SH-SY5Y (cell line): ENCODE results near the gene ZBTB16.

Source experiments
- GATA2 ChIP-seq: IDR thresholded peaks from 2 replicates; pipeline ENCODE4 v1.6.1; 2011; ENCODE audit warnings: mild to moderate bottlenecking, low read depth, low read length
- GATA3 ChIP-seq: IDR thresholded peaks from 2 replicates; pipeline ENCODE4 v1.6.1; 2011; ENCODE audit warnings: low read depth, mild to moderate bottlenecking, low read length, moderate library complexity

ZBTB16 gene

DNA sequence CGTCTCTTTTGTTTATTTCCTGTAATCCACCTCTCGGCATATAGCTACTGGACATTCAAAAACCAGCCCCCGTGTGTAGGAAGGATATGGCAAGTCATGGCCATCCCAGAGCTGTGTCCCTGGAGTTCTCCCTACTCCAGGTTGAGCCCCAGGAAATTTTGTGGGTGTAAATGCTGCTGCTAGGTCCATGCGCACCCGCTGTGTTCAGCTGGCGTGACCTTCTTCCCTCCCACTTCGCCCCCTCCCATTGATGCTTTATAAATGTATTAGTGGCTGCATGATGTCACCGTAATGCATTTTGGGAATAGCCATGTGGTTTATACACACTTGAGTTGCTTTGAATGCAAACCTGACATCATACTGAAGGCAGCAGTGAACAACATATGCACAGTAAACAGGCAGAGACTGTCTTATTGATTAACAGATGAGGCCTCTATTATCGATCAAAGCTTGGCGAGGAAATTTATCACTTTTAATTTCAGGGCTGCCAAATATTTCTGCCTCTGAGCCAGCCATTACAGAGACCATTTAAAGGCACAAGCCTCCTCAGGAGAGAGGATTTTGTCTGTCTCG lies 123.0 kb downstream of the ZBTB16 start:
- TF ChIP-seq GATA2 (no peak), GATA3 (no peak)

DNA sequence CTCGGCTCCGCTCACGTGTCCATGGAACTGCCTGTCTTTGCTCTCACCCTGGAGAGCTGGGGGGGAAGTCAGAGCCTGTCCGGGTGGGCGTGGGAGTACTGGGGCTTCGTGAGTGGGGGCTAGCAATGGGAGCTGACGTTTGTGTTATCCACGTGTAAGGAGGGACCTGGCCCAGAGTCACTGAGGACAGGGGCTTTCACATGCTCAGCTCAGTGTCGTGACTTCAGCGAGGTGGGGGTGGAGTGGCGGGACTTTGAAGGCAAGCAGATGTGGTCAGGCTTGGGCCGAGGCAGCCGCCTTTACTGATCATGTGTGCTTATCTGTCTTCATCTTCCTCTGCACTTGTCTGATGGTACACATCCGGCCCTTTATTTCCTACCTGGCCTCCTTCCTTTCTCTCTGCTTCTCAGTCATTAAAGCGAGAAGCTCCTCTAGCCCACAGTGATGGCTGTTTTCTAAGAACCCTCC lies 123.6 kb downstream of the ZBTB16 start:
- TF ChIP-seq GATA3 (no peak), GATA2 (no peak)

GRCh38 chr11:114185436-114185835 lies 125.9 kb downstream of the ZBTB16 start:
- no peak for TF ChIP-seq GATA3
- no peak for TF ChIP-seq GATA2

- TF ChIP-seq GATA2 = no peak
- TF ChIP-seq GATA3 = no peak
Observed at GRCh38 chr11:114187173-114187572, 127.7 kb downstream of the ZBTB16 start.

DNA sequence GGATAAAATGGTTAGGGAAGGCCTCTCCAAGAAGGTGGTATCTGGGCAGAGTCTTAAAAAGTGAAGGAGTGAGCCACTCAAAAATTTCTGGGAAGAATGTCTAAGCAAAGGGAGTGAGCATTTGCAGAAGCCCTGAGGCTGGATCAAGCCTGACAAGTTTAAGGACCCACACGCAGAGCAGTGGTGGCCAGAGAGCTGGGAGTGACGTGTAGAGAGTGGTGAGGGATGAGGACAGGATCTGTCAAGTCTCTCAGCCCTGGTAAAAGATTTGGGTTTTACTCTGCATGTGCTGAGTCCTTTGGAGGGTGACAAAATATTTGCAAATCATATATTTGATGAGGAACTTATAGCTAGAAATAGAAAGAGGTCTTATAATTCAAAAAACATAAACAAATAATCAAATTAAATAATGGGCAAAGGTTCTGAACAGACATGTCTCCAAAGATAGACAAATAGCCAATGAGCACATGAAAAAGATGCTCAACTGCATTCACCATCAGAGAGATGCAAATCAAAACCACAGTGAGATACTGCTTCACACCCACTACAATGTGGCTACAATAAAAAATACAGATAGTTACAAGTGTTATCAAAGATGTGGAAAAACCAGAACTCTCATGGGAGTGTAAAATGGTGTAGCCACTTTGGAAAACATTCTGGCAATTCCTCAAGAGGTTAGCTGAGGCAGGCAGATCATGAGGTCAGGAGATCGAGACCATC lies 129.5 kb downstream of the ZBTB16 start:
- no peak for TF ChIP-seq GATA3
- no peak for TF ChIP-seq GATA2

DNA sequence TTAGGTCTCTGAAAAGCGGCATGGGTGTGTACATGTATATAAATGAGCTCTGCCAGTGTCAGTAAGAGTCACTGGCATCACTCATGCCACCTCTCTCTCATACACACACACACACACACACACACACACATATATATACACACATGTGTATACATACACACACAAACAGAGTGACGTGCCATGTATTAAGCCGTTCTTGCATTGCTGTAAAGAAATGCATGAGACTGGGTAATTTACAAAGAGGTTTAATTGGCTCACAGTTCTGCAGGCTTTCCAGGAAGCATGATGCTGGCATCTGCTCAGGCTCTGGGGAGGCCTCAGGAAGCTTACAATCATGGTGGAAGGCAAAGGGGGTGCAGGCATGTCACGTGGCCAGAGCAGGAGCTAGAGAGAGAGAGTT lies 131.1 kb downstream of the ZBTB16 start:
- TF ChIP-seq GATA2 (no peak), GATA3 (no peak)

GRCh38 chr11:114191893-114192292 lies 132.4 kb downstream of the ZBTB16 start:
- no peak for TF ChIP-seq GATA2
- no peak for TF ChIP-seq GATA3

DNA sequence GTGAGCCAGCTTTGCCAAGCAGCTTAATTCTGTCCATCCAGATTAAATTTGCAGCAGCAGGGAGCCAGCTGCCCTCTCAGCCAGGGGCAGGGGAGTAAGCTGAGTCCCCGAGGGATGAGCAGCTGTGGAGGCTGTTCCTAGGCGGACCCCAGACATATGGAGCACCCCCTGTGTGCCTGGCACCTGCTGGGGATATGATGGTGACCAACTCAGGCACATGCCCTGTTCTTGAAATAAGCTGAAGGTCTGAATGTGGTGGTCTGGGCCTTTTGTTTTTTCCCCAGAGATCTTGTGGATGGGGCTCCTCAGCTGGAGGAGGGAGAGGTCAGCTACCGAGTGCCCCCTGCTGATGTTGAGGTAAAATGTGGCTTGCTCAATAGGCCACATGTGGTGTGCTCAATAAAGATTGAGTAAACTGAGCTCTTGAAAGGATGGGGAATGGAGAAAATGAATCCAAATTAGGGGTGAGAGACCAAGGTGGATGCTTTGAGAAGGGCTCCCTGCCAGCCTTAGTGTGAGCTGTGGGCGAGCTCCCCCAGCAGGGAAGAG lies 133.4 kb downstream of the ZBTB16 start:
- no peak for TF ChIP-seq GATA2
- no peak for TF ChIP-seq GATA3

DNA sequence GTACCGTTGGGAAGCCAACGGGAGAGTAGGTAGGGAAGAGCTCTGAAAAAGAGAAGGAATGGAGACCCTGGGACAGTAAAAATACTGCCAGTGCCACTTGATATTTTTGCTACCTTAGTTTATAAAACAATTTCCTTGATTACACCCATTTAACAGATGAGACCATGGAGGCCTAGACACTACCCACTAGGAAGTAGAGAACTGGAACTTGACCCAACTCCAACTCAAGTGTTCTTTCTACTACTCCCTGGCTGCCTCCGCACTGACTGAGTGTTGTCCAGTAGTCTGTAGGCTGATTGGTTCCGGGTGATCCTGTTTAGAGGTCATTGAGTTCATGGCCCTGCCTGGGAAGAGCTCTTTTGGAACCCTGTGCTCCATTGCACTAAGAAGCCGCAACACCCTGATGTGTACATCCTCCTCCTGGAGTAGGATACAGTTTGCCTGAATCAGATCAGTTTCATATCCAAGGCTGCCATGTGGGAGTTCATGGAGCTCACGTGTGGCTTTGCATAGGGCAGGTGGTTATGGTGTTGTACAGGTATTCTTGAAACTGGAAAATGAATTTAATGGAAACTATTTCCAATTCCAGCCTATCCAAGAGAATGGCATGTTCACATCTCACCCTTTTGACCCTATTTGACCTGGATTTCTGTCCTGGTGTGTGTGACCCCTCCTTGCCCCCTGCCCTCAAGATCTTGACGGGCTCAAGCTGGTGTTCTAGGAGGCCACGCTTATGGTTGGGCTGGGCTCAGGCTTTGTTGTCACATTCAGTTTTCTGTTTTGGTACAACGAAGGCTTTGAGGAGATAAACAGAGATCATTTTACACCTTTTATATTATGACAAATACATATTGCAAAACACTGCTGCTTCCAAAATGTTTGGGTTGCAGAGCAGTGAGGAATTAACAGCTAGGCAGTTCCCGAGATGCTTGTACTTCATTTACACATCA lies 134.5 kb downstream of the ZBTB16 start:
- TF ChIP-seq GATA3 (no peak), GATA2 (no peak)

DNA sequence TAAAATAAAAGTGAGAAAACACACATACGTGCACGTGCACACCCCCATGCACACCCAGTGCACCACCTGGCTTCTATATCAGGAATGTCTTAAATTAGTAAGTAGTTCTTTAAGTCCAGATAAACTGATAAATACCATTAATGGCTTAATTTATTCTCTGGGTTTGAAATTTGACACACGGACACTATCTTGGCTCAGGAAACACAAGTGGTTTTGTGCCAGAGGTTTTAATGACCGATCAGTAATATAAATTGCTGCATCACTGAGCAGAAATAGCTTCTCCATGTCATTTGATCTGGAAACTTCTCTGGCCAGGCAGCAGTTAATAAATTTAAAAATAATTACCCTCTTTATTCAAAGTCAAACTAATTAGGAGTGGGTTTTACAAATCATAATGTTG lies 135.2 kb downstream of the ZBTB16 start:
- TF ChIP-seq GATA3 (no peak), GATA2 (no peak)

DNA sequence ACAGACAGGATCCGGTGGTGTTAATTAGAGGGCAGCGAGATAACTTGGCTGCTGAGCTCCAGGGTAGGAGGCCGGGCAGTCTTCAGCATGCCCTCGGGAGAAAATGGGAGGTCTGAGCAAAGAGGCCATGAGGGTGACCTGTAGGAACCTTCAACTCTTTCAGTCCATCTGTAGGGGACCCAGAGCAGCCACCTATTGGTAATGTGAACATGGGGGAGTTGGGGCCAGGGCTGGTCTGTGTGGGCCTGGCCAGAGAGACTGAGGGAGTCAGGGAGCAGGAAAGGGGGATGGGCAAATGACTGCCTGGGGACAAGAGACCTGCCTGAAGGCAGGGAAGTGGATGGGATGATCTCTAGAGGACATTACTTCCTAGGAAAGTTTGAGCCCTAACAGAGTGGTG lies 135.6 kb downstream of the ZBTB16 start:
- TF ChIP-seq GATA3 (no peak), GATA2 (no peak)

DNA sequence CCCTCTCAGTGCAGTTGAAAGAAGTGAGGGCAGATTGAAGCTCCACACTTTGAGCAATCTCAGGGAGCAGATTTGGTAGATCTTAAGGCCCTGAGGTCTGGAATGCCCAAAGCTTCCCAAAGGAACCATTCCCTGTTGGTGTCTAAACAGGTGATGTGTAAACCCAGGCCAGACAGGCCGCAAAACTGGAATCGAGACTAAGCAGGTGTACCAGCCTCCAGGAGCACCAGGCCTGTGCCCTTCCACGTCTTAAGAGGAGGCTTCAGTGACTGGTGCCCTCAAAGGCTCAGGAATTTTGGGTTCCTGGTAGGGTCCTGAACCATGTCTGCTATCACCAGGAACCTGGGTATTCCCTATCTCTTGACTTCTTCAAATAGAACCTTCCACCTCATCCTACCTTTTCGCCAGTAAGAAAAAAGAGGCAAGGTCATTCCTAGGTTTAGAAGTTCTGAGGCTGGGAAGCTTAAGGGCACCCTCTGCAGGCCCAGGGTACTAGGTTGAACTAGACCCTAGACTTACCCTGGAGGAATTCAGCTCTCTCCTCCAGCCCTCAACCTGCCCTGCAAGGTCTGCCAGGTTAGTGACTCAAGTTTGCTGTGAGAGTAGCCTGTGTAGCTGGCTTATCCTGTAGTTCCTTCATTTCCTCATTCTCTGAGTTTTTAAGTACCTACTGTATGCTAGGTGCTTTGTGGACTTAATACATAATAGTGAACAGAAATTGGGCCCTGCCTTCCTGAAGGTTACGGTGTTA lies 136.6 kb downstream of the ZBTB16 start:
- TF ChIP-seq GATA2 (no peak), GATA3 (no peak)

DNA sequence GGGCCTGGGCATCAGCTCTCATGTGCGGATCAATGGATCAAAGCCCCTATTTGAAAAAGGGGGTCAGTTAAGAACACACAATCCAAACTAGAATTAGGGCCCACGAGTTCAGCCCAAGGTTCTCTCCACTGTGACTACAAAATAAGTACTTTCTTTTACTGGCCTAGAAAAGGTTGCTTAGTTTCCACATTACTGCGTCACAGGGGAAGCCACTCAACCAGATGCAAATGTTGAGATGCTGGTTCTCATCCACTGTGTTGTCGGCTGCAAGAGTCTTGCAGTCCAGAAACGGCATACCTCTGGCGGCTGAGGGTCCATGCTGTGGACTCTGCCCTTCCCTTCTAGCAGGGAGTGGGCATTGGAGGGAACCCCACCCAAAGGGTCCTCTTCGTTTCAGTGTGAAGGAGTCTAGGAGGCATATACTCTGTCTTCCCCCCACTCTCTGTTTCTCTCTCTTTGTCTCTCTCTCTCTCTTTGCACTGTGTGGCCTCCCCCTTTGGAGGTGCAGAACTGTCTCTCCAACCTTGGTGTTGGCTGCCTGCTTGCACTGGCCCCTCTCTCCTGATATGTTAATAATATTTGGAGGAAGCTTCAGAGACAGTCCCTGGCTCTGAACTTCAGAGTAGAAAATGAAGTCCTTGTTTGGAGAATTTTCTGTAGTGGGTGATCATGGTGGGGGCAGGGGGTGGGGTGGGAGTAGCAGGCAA lies 137.6 kb downstream of the ZBTB16 start:
- TF ChIP-seq GATA2 = no peak
- no peak for TF ChIP-seq GATA3
